Ascending aorta (tissue), 2 donors: ENCODE measurements around the gene FLVCR1. TPM values are rescaled to one million over a fixed set of nuclear protein-coding genes. Genes with fewer than 3 reads are reported as not detected.
A peak's percentile ranks its signal among the peaks of the same experiment; 100 is the strongest.

Experiments used
- DNase-seq, 2 donors: peaks; one replicate each; pipeline ENCODE4 v3.0.0-alpha.2; 2019; ENCODE audit warnings: low spot score in 2 of 2
- H3K27ac ChIP-seq, 2 donors: fragments of 200-600 bp; sonication (generic); one replicate each; pipeline ENCODE4 v1.5.1; 2016 to 2017; ENCODE audit warnings: mild to moderate bottlenecking in 1 of 2
- H3K27me3 ChIP-seq: fragments of 200-600 bp; sonication (generic); one replicate; pipeline ENCODE4 v1.5.1; 2017
- H3K36me3 ChIP-seq, 2 donors: fragments of 200-600 bp; sonication (generic); one replicate each; pipeline ENCODE4 v1.5.1; 2016
- H3K4me1 ChIP-seq, 2 donors: fragments of 200-600 bp; sonication (generic); one replicate each; pipeline ENCODE4 v1.5.1; 2016 to 2017; ENCODE audit warnings: mild to moderate bottlenecking in 1 of 2
- H3K4me3 ChIP-seq, 2 donors: fragments of 200-600 bp; sonication (generic); one replicate each; pipeline ENCODE4 v1.5.1; 2016 to 2017; ENCODE audit warnings: mild to moderate bottlenecking in 1 of 2
- H3K9me3 ChIP-seq, 2 donors: fragments of 200-600 bp; sonication (generic); one replicate each; pipeline ENCODE4 v1.5.1; 2016
- intact Hi-C: fragments of 100-400 bp; cut with DNase I; formaldehyde crosslinking; loops from one replicate; pipeline ENCODE4 v1.15.1; 2023
- total RNA-seq: library from RNA; depleted of rRNA; stranded (reverse); fragments of >200 nt; gene quantifications from one replicate; pipeline ENCODE4 v1.1.0, GENCODE V29; 2016
- TF ChIP-seq, protein P1 (sequence below), 3 experiments: fragments of 200-600 bp in 2 of 3; fragments of 450-650 bp in 1 of 3; sonication (generic) in 2 of 3; IDR thresholded peaks; one replicate each; pipeline ENCODE4 v1.5.1; 2016 to 2019; ENCODE audit warnings: antibody characterized with exemption in 3 of 3, mild to moderate bottlenecking in 1 of 3, moderate library complexity in 1 of 3

Gene FLVCR1
- total RNA-seq, 1 donor from 2014 or later: 5.7 TPM

DNA sequence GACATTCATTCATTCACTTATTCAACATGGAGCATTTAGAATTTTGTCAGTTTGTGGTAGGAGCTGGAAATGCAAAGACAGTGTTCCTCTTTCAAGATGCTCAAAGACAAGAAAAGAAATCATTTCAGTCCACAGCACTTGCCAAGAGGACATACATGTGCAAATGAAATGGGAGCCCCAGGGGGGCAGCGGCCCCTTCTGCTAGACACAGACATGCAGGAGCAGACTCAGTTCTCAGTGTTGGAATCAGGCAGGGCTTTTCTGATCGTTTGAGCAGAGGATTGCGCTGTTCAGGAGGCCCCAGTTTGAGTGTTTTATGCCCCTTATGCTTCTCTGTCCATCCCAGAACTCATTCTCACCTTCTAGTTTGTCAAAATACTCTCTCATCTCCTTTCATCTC, 56.7 kb downstream of the FLVCR1 start:
- intact Hi-C loops: no loop called here
- H3K4me3 ChIP-seq: no peak overlapping the region
- DNase-seq: no peak
- H3K4me1 ChIP-seq: no peaks in the 10 kb centered on the region
- TF ChIP-seq, protein P1, sequence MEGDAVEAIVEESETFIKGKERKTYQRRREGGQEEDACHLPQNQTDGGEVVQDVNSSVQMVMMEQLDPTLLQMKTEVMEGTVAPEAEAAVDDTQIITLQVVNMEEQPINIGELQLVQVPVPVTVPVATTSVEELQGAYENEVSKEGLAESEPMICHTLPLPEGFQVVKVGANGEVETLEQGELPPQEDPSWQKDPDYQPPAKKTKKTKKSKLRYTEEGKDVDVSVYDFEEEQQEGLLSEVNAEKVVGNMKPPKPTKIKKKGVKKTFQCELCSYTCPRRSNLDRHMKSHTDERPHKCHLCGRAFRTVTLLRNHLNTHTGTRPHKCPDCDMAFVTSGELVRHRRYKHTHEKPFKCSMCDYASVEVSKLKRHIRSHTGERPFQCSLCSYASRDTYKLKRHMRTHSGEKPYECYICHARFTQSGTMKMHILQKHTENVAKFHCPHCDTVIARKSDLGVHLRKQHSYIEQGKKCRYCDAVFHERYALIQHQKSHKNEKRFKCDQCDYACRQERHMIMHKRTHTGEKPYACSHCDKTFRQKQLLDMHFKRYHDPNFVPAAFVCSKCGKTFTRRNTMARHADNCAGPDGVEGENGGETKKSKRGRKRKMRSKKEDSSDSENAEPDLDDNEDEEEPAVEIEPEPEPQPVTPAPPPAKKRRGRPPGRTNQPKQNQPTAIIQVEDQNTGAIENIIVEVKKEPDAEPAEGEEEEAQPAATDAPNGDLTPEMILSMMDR (IDR thresholded peaks at IDR 0.05): no peak
- H3K27ac ChIP-seq: no peak overlapping the region
- H3K9me3 ChIP-seq: no peaks in the 10 kb centered on the region
- H3K36me3 ChIP-seq: no peaks in the 10 kb centered on the region
- no peaks in the 10 kb centered on the region for H3K27me3 ChIP-seq

DNA sequence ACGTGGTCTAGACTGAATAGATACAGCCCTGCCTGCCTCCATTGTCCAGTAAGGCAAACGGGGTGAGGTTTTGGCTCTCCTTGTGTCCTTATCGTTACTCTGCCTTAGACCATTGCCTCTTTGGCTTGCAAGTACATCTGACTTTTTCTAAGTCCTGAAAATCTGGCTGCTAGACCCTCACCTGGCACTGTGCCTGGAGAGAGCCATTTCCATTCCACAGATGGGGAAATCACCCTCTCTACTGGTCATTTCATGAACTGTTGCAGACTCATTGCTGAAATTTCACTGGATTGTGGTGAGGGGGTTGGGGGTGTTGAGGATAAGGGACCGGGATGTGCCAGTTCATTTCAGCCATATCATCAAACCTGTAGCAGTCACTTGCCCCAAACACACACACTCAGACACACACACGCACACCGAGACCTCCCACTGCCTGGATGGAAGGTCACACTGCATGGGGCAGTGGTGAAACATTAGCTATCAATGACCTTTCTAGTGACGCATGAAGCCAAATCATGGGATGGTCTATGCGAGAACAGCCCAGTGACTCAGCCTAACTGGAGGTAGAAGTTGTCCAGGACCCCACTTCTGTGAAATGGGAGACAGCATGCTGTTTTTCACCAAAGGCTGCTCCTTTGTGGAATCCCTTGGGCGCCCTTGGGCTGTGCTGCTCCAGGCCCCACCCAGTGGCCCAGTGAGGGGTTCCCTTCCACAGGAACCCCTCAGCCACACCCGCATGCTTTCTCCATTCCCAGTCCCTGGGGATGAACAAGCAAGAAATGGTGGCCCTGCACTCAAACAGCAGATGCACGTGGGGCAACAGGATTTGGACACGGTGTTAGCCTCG, 57.4 kb downstream of the FLVCR1 start:
- H3K27ac ChIP-seq: no peak overlapping the region
- intact Hi-C loops: no loop called here
- no peaks in the 10 kb centered on the region for H3K9me3 ChIP-seq
- H3K4me3 ChIP-seq: no peak overlapping the region
- no peak for DNase-seq
- no peaks in the 10 kb centered on the region for H3K4me1 ChIP-seq
- H3K36me3 ChIP-seq: no peaks in the 10 kb centered on the region
- TF ChIP-seq, protein P1 (IDR thresholded peaks at IDR 0.05): peak in 1 of 3 experiments; percentile 11
- no peaks in the 10 kb centered on the region for H3K27me3 ChIP-seq

DNA sequence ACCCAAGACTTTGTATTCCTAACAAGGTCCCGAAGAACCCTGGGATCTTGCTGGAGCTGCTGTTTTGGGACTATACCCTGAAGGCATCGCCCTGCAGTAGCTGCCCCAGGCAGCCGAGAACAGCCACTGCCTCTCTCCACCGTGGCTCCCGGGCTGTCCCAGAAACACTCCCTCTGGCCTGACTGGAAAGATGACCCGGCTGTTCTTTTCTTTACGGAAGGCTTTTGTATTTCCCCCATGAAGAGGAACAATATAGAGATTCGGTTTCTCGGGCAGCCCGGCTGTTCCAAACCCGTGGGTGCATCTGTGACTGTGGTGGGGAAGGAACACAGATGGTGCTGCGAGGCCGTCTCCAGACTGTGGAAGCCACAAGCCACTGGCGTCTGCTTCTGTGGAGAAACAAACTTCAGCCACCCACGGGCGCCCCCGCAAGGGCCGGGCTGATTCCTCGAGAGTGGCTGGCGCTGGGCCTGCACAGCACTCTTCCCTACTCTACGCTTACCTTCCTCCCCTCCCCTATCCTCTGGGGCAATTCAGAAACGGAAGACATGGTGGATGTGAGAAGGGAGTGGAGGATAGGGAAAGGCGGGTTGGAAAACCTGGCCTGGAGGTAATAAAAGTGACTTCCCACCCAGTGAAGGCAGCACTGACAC, 58.5 kb downstream of the FLVCR1 start:
- DNase-seq: no peak
- H3K4me3 ChIP-seq: peak overlapping the region in 1 of 2 donors; percentile 24
- intact Hi-C loops: no loop called here
- H3K9me3 ChIP-seq: no peaks in the 10 kb centered on the region
- no peaks in the 10 kb centered on the region for H3K36me3 ChIP-seq
- TF ChIP-seq, protein P1 (IDR thresholded peaks at IDR 0.05): no peak
- no peaks in the 10 kb centered on the region for H3K4me1 ChIP-seq
- H3K27me3 ChIP-seq: no peaks in the 10 kb centered on the region
- no peak overlapping the region for H3K27ac ChIP-seq

DNA sequence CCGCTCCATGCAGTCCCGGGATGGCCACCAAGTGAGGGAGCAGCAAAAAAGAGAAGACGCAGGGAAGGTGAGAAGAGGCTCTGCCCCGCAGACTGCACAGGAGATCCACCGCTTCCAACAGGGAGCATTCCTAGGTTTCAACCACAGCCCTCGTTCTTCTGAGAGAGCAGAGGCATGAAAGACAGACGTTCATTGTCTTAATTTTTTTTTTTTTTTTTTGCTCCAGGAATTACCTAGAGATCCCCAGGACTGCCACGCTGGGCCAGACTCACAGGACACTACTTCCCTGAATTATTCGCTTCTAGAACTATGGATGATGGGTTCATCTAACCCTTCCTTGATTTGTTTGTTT, 59.0 kb downstream of the FLVCR1 start:
- no peaks in the 10 kb centered on the region for H3K36me3 ChIP-seq
- intact Hi-C loops: no loop called here
- no peak overlapping the region for H3K27ac ChIP-seq
- H3K9me3 ChIP-seq: no peaks in the 10 kb centered on the region
- no peaks in the 10 kb centered on the region for H3K27me3 ChIP-seq
- DNase-seq: no peak
- TF ChIP-seq, protein P1 (IDR thresholded peaks at IDR 0.05): no peak
- no peaks in the 10 kb centered on the region for H3K4me1 ChIP-seq
- no peak overlapping the region for H3K4me3 ChIP-seq

DNA sequence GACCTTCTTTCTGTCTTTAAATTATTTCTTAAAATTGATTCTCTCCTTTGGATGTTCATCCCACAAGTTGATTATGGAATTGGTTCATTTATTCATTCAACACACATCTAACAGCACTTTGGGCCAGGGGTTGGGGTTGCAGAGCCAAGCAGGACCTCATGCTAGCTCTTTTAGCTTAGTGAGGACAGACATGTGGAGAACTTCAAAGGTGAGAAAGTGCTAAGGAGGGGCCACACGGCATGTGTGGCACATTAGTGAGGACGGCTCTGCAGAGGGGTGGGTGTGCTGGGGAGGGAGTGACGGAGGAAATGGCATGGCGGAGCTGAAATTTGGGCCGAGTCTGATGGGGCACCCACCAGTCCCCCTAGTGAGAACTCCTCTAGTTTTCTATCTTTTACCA, 59.8 kb downstream of the FLVCR1 start:
- no peaks in the 10 kb centered on the region for H3K4me1 ChIP-seq
- intact Hi-C loops: no loop called here
- H3K9me3 ChIP-seq: no peaks in the 10 kb centered on the region
- H3K27me3 ChIP-seq: no peaks in the 10 kb centered on the region
- H3K4me3 ChIP-seq: no peak overlapping the region
- no peak overlapping the region for H3K27ac ChIP-seq
- TF ChIP-seq, protein P1 (IDR thresholded peaks at IDR 0.05): no peak
- H3K36me3 ChIP-seq: no peaks in the 10 kb centered on the region
- DNase-seq: no peak
